Sigmoid colon (tissue), 4 donors: ENCODE measurements around the gene ARHGAP30.

Experiments used
- EP300 ChIP-seq, 4 donors: sonication (generic); formaldehyde crosslinking; IDR thresholded peaks; one replicate each; pipeline ENCODE4 v1.6.1; 2017; ENCODE audit warnings: antibody characterized with exemption in 4 of 4
- POLR2A ChIP-seq, 2 donors: fragments of 450-650 bp; IDR thresholded peaks; one replicate each; pipeline ENCODE4 v1.6.1; 2016; ENCODE audit warnings: antibody characterized with exemption in 2 of 2, mild to moderate bottlenecking in 2 of 2, moderate library complexity in 2 of 2
- POLR2AphosphoS5 ChIP-seq, 4 donors: sonication (generic); formaldehyde crosslinking; IDR thresholded peaks; one replicate each; pipeline ENCODE4 v1.6.1; 2017; ENCODE audit warnings: antibody characterized with exemption in 4 of 4
- TF ChIP-seq, protein P1 (sequence below), 4 experiments: fragments of 450-650 bp in 3 of 4; fragments of 200-600 bp in 1 of 4; IDR thresholded peaks; one replicate each; pipeline ENCODE4 v1.5.1; 2016 to 2019; ENCODE audit warnings: antibody characterized with exemption in 4 of 4, mild to moderate bottlenecking in 3 of 4, moderate library complexity in 2 of 4

DNA sequence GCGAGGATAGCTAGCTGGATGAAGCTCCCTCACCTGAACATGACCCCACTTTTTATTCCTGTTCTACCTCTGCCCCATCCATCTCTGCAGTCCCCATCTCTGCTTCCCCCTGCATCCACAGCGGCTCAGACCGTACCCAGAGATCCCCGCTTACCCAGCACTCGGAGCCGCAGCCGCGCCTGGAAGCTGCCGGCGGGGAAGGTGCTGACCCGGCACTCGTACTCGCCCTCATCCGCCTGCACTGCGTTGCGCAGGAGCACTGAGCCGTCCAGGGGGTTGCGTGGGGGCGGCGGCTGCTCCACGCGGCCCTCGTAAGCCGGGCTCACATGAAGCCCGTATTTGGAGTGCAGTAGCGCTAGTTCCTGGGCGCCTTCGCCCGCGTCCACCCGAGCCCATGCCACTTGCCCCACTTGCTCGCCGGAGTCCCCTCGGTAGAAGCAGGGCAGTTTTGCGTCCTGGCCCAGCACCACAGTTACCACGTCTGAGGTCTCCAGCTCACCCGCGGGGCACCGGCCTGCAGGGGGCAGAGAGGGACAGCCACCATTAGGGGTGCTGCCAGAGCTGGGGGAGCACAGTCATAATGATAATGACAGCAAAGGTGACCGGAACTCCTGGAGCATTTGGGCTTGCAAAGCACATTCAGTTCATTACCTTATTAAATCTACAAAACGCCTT lies 9.9 kb upstream of the ARHGAP30 start:
- TF ChIP-seq, protein P1, sequence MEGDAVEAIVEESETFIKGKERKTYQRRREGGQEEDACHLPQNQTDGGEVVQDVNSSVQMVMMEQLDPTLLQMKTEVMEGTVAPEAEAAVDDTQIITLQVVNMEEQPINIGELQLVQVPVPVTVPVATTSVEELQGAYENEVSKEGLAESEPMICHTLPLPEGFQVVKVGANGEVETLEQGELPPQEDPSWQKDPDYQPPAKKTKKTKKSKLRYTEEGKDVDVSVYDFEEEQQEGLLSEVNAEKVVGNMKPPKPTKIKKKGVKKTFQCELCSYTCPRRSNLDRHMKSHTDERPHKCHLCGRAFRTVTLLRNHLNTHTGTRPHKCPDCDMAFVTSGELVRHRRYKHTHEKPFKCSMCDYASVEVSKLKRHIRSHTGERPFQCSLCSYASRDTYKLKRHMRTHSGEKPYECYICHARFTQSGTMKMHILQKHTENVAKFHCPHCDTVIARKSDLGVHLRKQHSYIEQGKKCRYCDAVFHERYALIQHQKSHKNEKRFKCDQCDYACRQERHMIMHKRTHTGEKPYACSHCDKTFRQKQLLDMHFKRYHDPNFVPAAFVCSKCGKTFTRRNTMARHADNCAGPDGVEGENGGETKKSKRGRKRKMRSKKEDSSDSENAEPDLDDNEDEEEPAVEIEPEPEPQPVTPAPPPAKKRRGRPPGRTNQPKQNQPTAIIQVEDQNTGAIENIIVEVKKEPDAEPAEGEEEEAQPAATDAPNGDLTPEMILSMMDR (IDR thresholded peaks at IDR 0.05): no peak
- TF ChIP-seq POLR2A (IDR thresholded peaks at IDR 0.05): no peak
- no peak for TF ChIP-seq POLR2AphosphoS5 (IDR thresholded peaks at IDR 0.05)
- no peak for TF ChIP-seq EP300 (IDR thresholded peaks at IDR 0.05)
